ENCODE data around the gene APLP1. TPM values are rescaled to one million over a fixed set of nuclear protein-coding genes. Genes with fewer than 3 reads are reported as not detected.

APLP1 gene
- total RNA-seq, 3 donors from 2014 or later: 2.6 to 4.2 (median 3.3) TPM

DNA sequence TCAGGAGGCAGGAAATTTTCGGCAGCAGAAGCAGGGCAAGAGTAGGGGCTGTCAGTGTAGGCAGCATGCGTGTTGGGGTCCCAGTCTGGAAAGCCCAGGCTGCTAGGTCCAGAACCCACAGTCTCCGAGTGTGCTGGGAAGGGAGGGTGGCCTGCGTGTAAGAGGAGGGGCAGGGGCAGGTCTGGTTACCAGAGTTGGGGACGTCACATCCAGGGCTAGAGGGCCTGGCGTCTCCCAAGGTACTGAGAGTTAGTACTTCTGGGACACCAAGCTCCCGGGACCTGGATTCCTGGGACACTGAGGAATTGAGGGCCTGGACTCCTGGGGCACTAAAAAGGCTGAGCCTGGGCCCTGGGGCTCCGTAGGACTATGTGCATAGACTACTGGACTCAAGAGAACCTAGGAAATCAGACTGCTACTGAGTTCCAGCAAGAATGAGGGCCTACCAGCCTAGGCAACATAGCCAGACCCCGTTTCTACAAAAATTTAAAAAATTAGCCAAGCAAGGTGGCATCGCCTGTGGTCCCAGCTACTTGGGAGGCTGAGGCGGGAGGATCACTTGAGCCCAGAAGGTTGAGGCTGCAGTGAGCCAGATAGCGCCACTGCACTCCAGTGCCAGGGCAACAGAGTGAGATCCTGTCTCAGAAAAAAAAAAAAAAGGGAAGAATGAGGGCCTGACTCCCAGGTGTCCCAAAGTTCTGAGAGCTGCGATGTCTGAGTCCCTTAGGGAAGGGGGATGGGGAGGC lies 29.5 kb downstream of the APLP1 start:
- Histone ChIP-seq H3K36me3 (no peaks in the 10 kb centered on the region), H3K9me3 (no peaks in the 10 kb centered on the region), H3K4me3 (peak overlapping the region; percentile 65 to 79 (median 68)), H3K27me3 (no peaks in the 10 kb centered on the region), H3K27ac (peak overlapping the region; percentile 12 to 84), H3K4me1 (peaks cover 0 to 1% of the 10 kb centered on the region in 2 donors)
- intact Hi-C loops (cut with DNase I; ENCODE audit: low total_unique reads): no loop called here
- TF ChIP-seq POLR2A (IDR thresholded peaks at IDR 0.05) (no peak), POLR2AphosphoS5 (IDR thresholded peaks at IDR 0.05) (no peak)
- TF ChIP-seq, protein P1, sequence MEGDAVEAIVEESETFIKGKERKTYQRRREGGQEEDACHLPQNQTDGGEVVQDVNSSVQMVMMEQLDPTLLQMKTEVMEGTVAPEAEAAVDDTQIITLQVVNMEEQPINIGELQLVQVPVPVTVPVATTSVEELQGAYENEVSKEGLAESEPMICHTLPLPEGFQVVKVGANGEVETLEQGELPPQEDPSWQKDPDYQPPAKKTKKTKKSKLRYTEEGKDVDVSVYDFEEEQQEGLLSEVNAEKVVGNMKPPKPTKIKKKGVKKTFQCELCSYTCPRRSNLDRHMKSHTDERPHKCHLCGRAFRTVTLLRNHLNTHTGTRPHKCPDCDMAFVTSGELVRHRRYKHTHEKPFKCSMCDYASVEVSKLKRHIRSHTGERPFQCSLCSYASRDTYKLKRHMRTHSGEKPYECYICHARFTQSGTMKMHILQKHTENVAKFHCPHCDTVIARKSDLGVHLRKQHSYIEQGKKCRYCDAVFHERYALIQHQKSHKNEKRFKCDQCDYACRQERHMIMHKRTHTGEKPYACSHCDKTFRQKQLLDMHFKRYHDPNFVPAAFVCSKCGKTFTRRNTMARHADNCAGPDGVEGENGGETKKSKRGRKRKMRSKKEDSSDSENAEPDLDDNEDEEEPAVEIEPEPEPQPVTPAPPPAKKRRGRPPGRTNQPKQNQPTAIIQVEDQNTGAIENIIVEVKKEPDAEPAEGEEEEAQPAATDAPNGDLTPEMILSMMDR (IDR thresholded peaks at IDR 0.05): no peak
- DNase-seq (ENCODE audit: low spot score in 2 of 2): no peak

DNA sequence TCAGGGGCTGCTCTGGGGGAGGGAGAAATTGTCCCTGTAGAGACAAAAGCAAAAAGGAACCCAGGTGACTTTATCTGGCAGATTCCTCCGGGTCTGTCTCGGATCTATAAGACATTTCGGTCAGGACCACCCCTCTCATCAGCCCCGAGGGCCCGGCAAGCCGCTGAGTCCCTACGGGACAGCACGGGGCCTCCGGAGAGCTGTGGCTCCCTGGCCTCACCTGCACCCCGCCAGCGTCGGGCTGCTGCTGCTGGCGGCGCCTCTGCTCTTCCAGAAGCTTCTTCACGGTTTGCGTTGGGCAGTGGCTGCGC lies 30.1 kb downstream of the APLP1 start:
- peak overlapping the region; percentile 84 to 85 for H3K27ac ChIP-seq
- H3K36me3 ChIP-seq: no peaks in the 10 kb centered on the region
- intact Hi-C loops (cut with DNase I; ENCODE audit: low total_unique reads): no loop called here
- H3K4me3 ChIP-seq: peak overlapping the region; percentile 65 to 79 (median 68)
- no peaks in the 10 kb centered on the region for H3K27me3 ChIP-seq
- no peak for DNase-seq (ENCODE audit: low spot score in 2 of 2)
- TF ChIP-seq, protein P1 (IDR thresholded peaks at IDR 0.05): no peak
- TF ChIP-seq POLR2AphosphoS5 (IDR thresholded peaks at IDR 0.05): no peak
- no peak for TF ChIP-seq POLR2A (IDR thresholded peaks at IDR 0.05)
- no peaks in the 10 kb centered on the region for H3K9me3 ChIP-seq
- H3K4me1 ChIP-seq: peaks cover 0 to 7% of the 10 kb centered on the region in 2 donors

DNA sequence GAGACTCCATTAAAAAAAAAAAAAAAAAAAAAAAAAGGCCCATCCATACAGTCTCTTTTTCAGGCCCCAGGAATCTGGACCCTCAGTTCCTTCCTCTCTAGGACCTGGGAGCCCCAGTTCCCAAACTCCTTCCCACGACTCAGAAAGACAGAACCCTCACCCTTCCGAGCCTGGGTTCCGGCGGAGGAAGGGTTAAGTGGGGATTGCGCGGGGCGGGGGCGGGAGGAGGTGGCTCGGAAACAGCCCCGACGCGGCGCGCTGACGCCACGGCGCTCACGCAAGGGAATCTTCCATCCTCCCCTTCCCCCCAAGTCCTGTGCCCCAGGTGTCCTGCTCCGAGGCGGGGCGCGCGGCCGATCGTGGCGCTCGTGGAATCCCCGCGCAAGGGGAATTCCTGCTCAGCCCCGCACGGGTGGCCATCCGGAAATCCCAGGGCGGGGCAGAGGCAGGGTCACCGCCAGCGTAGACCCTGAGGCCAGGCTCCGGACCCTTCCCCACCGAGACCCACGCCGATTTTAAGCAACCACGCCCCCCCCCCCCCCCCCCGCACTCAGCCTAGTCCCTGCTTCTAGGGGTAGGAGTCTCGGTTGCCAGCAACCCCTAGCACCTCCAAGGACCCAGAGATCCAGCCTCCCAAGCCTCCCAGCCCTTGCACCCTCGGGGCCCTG lies 31.3 kb downstream of the APLP1 start:
- H3K9me3 ChIP-seq: no peaks in the 10 kb centered on the region
- peak in 1 of 3 donors; percentile 32 for TF ChIP-seq POLR2AphosphoS5 (IDR thresholded peaks at IDR 0.05)
- no peak for TF ChIP-seq POLR2A (IDR thresholded peaks at IDR 0.05)
- DNase-seq (ENCODE audit: low spot score in 2 of 2): peak; percentile 63 to 74
- H3K36me3 ChIP-seq: no peaks in the 10 kb centered on the region
- no peaks in the 10 kb centered on the region for H3K27me3 ChIP-seq
- H3K27ac ChIP-seq: peak overlapping the region; percentile 84 to 85
- H3K4me3 ChIP-seq: peak overlapping the region; percentile 65 to 79 (median 68)
- H3K4me1 ChIP-seq: peaks cover 0 to 7% of the 10 kb centered on the region in 2 donors
- intact Hi-C loops (cut with DNase I; ENCODE audit: low total_unique reads): no loop called here

DNA sequence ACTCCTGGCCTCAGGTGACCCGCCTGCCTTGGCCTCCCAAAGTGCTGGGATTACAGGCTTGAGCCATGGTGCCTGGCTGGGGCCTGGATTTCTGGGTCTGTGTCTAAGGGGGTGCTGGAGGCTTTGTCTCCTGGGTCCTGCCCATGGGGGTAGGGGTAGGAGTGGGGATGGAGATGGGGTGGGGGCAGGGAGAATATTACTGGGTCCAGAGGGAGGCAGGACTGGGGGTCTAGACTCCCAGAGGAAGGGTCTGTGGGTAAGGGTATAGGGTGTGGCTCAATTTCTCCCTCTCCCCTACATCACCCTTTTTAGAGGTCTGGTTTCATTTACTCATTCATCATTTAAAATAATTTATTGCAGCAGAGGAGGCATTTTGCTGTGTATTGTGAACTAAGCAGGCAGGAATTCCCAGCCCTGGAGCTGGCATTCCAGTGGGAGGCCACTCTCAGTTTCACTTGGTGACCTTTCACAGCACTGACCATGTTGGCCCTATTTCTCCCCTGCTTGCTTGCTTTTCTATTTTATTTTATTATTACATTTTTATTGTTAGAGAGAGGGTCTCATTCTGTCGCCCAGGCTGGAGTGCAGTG lies 32.8 kb downstream of the APLP1 start:
- no peaks in the 10 kb centered on the region for H3K27me3 ChIP-seq
- H3K4me3 ChIP-seq: peak overlapping the region; percentile 26 to 68 (median 65)
- no peaks in the 10 kb centered on the region for H3K9me3 ChIP-seq
- peaks cover 0 to 7% of the 10 kb centered on the region in 2 donors for H3K4me1 ChIP-seq
- H3K36me3 ChIP-seq: no peaks in the 10 kb centered on the region
- TF ChIP-seq, protein P1 (IDR thresholded peaks at IDR 0.05): no peak
- TF ChIP-seq POLR2AphosphoS5 (IDR thresholded peaks at IDR 0.05) (no peak), POLR2A (IDR thresholded peaks at IDR 0.05) (no peak)
- H3K27ac ChIP-seq: peak overlapping the region; percentile 57 to 84
- intact Hi-C loops (cut with DNase I; ENCODE audit: low total_unique reads): no loop called here
- DNase-seq (ENCODE audit: low spot score in 2 of 2): no peak

DNA sequence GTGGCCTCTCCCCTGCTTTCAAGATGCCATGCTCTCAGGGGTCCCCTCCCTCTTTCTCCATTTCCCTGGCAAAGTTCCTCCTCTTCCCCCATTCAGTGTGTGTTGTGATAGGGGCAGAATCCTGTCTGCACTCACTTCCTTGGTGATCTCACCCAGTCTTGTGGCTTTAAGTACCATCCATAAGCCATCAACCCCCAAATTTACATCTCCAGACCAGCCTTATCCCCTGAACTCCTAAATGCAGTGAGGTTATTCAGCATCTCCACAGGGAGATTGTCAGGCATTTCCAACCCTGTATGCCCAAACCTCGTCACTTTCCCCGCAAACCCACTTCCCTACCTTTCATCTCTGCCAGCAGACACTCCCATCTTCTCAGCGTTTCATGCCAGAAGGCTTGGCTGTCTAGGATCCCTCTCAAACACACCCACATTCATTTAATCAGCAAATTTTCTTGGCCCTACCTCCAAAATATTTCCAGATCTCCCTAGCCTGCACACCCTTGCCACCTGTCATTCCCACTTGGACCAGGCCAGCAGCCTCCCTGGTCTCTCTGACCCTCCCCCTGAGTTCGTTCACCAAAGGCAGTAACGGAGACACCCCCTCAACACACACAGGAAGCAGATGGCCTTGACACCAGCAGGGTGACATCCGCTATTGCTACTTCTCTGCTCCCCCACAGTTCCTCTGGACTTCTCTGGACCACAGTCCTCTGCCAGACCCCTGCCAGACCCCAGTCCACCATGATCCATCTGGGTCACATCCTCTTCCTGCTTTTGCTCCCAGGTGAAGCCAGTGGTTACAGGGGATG lies 33.7 kb downstream of the APLP1 start, which contains the start of gene HCST:
Gene HCST, plus strand, starts transcription at position 676 of the 808 bp plus-strand sequence. Its CDS starts 65 bp downstream, at position 741.
- Histone ChIP-seq H3K27me3 (no peaks in the 10 kb centered on the region), H3K9me3 (no peaks in the 10 kb centered on the region), H3K36me3 (no peaks in the 10 kb centered on the region), H3K27ac (peak within 1 kb of the TSS; percentile 56 to 84), H3K4me3 (peak within 1 kb of the TSS; percentile 7 to 61 (median 41)), H3K4me1 (peaks cover 0 to 7% of the 10 kb centered on the region in 2 donors)
- DNase-seq (ENCODE audit: low spot score in 2 of 2): no peak
- TF ChIP-seq POLR2AphosphoS5 (IDR thresholded peaks at IDR 0.05) (no peak), POLR2A (IDR thresholded peaks at IDR 0.05) (no peak)
- TF ChIP-seq, protein P1 (IDR thresholded peaks at IDR 0.05): no peak
- intact Hi-C loops (cut with DNase I; ENCODE audit: low total_unique reads): no loop called here
